Measurements from ENCODE around the gene KIF18B.

DNA sequence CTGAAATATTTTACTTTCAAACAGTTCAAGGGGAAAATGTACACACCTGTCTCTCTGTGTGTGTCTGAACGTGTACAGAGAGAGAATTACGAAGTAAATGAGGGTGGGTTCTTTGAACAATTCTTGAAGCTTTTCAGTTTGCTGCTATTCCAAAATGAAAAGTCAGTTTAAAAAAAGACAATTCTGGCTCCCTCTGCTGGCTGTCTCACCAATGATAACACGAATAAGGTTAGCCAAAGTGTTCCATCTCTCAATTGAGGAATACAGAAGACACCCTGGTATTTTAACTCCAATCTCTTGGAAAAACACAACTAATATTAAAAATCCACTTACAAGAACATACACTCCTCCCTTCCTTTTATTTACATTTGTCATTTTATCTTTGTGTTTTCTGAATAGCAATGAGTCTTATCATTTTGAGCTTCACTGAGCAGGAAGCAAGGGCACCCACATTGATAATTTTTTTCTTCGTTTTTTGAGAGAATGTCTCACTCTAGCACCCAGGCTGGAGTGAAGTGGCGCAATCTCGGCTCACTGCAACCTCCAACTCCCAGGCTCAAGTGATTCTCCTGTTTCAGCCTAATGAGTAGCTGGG is 68.8 kb downstream of the KIF18B start:
- TF ChIP-seq RXRA (IDR thresholded peaks at IDR 0.05; ENCODE audit: insufficient read depth, low read depth, low read length) (no peak), SIX5 (IDR thresholded peaks at IDR 0.05; ENCODE audit: low read depth, low read length) (no peak), SRF (IDR thresholded peaks at IDR 0.05; ENCODE audit: low read depth, low read length) (no peak), SIRT6 (IDR thresholded peaks at IDR 0.05; ENCODE audit: low read length) (no peak), RBBP5 (IDR thresholded peaks at IDR 0.05; ENCODE audit: borderline replicate concordance, low read depth, low read length) (no peak), TAF1 (IDR thresholded peaks at IDR 0.05; ENCODE audit: low read depth, low read length) (no peak), EP300 (IDR thresholded peaks at IDR 0.05; ENCODE audit: borderline replicate concordance in 1 of 2, low read depth in 2 of 2, low read length in 2 of 2) (no peak), SP1 (IDR thresholded peaks at IDR 0.05; ENCODE audit: low read depth, low read length) (no peak), MAFK (IDR thresholded peaks at IDR 0.05; ENCODE audit: low read depth, low read length) (no peak), TBP (IDR thresholded peaks at IDR 0.05; ENCODE audit: low read depth, low read length) (no peak), CBX5 (IDR thresholded peaks at IDR 0.05; ENCODE audit: low read depth, low read length) (no peak)
- TF ChIP-seq, protein P1, sequence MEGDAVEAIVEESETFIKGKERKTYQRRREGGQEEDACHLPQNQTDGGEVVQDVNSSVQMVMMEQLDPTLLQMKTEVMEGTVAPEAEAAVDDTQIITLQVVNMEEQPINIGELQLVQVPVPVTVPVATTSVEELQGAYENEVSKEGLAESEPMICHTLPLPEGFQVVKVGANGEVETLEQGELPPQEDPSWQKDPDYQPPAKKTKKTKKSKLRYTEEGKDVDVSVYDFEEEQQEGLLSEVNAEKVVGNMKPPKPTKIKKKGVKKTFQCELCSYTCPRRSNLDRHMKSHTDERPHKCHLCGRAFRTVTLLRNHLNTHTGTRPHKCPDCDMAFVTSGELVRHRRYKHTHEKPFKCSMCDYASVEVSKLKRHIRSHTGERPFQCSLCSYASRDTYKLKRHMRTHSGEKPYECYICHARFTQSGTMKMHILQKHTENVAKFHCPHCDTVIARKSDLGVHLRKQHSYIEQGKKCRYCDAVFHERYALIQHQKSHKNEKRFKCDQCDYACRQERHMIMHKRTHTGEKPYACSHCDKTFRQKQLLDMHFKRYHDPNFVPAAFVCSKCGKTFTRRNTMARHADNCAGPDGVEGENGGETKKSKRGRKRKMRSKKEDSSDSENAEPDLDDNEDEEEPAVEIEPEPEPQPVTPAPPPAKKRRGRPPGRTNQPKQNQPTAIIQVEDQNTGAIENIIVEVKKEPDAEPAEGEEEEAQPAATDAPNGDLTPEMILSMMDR (IDR thresholded peaks at IDR 0.05; ENCODE audit: control extremely low read depth in 1 of 3, insufficient read depth in 1 of 3, low read depth in 1 of 3, low read length in 3 of 3): peak in 2 of 3 experiments; percentile 39 to 61; a peak in 2 of 4 replicates
